ENCODE results near the gene SNAPIN.
"Not testable (repeated sequence)": the region's sequence is repeated elsewhere in the genome, so short reads cannot be mapped to it uniquely, and the experiment has no call there.

The SNAPIN gene

GRCh38 chr1:153670257-153670858 is 11.9 kb downstream of the SNAPIN start:
- DNase-seq (ENCODE audit: low read depth): no peak
- H3K4me3 ChIP-seq (ENCODE audit: low read depth, low read length): peak overlapping the region; percentile 80

DNA sequence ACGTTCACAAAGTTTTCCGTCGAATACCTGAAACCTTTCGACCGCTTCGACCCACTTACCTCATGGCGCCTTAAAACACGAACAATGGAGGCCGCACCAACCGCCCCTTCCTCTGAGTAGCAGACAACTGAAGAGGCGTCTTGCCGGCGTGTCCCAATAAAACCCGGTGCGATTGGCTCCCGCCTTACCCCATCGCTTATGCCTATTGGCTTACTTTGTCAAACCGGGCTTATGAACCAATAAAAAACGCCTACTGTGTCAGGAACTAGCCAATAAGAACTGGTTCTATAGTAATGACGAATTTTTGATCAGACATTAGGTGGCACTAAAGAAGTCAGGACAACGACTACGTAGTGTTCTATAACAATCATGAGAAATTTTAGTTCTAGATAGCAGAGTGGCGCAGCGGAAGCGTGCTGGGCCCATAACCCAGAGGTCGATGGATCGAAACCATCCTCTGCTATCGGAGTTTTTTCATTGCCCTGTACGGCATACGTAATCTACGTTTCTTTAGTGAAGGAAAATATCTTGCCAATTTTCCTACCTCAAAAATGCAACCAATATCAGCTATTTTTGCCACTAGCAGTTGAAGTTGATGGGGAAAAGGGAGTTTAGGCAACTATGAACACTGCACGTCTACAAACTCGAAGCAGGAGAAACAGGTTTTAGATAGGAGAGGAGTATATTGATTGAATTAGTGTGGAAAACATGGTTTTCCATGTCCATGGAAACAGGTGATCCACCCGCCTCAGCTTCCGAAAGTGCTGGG is 12.5 kb downstream of the SNAPIN start, which contains the start of gene ILF2:
TSS of gene ILF2 (minus strand) at position 135 of the 769 bp plus-strand sequence. CDS start at position 64, 71 bp downstream.
- H3K4me3 ChIP-seq (ENCODE audit: low read depth, low read length): peak within 1 kb of the TSS; percentile 80
- peak; percentile 99 for DNase-seq (ENCODE audit: low read depth)

GRCh38 chr1:153671628-153672353 is 13.3 kb downstream of the SNAPIN start:
- not testable (repeated sequence) for DNase-seq (ENCODE audit: low read depth)
- peak overlapping the region; percentile 52 for H3K4me3 ChIP-seq (ENCODE audit: low read depth, low read length)

GRCh38 chr1:153673511-153673910 is 15.0 kb downstream of the SNAPIN start:
- no peak for DNase-seq (ENCODE audit: low read depth)
- H3K4me3 ChIP-seq (ENCODE audit: low read depth, low read length): no peak overlapping the region

DNA sequence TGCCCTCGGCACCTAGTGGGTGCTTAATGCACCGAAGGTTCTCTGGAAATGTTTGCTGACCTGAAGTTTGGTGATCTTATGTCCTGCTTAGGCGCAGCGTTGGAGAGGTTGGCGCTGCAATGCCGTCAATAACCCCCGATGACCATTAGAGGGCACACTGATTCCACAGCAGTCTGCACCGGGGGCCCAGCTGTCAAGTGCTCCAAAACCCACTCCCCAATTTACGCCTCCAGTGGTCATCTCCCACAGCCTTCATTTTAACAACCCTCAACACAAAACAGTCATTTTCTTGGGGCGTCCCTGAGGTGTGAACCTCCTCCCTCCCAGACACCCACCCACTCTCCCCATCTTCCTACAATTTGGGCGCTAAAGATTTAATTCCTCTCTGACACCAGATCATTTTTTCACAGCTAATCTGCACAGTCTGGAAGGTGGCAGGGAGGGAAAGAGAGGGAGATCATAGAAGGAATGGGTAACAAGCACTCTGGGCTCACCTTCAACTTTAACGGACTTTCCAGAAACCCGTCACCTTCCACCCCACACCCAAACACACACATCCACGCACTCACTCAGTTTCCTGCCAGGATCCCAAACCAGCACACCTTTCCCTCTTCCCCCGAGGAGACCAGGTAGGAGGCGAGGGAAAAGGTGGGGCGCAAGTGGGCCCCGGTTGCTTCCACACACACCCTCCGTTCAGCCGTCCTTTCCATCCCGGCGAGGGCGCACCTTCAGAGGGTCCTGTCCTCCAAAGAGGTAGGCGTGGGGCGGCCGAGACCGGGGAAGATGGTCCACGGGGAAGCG is 19.4 kb downstream of the SNAPIN start:
- no peak for DNase-seq (ENCODE audit: low read depth)
- peak overlapping the region; percentile 41 for H3K4me3 ChIP-seq (ENCODE audit: low read depth, low read length)

GRCh38 chr1:153678519-153679336 is 20.2 kb downstream of the SNAPIN start, which contains the start of gene NPR1:
NPR1 (plus strand) TSS chr1:153678688; CDS start chr1:153679109, 421 bp downstream.
- DNase-seq (ENCODE audit: low read depth): no peak
- peak within 1 kb of the TSS; percentile 41 for H3K4me3 ChIP-seq (ENCODE audit: low read depth, low read length)

DNA sequence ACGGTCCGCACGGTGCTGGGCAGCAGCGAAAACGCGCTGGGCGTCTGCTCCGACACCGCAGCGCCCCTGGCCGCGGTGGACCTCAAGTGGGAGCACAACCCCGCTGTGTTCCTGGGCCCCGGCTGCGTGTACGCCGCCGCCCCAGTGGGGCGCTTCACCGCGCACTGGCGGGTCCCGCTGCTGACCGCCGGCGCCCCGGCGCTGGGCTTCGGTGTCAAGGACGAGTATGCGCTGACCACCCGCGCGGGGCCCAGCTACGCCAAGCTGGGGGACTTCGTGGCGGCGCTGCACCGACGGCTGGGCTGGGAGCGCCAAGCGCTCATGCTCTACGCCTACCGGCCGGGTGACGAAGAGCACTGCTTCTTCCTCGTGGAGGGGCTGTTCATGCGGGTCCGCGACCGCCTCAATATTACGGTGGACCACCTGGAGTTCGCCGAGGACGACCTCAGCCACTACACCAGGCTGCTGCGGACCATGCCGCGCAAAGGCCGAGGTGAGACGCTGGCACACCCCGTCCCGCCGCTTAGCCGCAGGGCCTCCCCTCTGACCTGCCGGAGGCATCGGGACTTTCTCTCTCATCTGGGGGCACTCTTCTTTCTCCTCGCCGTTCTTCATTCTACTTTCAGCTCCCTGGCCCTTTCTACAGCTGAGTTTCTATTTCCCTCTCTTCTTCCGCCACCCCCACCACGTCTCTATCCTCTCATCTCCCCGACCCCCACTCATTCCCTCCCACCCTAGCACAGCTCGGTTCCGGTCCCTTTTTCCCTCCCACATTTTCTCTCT is 21.0 kb downstream of the SNAPIN start:
- H3K4me3 ChIP-seq (ENCODE audit: low read depth, low read length): peak overlapping the region; percentile 41
- no peak for DNase-seq (ENCODE audit: low read depth)

DNA sequence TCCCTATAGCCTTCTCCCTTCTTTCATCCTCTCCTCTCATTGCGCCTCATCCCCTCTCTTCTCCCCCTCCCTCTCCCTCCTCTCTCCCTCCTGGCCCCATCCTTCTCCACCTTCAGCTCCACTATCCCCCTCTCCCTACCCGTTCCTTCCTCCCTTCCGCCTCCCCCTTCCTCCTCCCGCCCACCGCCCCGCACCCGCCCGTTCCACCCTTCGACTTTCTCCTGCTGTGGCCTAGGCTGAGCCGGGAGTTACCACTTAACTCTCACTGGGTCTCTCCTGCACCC is 21.6 kb downstream of the SNAPIN start:
- no peak overlapping the region for H3K4me3 ChIP-seq (ENCODE audit: low read depth, low read length)
- DNase-seq (ENCODE audit: low read depth): no peak

- DNase-seq (ENCODE audit: low read depth): no peak
- H3K4me3 ChIP-seq (ENCODE audit: low read depth, low read length): no peak overlapping the region
These were observed 24.2 kb downstream of the SNAPIN start for GRCh38 chr1:153682730-153683129.

DNA sequence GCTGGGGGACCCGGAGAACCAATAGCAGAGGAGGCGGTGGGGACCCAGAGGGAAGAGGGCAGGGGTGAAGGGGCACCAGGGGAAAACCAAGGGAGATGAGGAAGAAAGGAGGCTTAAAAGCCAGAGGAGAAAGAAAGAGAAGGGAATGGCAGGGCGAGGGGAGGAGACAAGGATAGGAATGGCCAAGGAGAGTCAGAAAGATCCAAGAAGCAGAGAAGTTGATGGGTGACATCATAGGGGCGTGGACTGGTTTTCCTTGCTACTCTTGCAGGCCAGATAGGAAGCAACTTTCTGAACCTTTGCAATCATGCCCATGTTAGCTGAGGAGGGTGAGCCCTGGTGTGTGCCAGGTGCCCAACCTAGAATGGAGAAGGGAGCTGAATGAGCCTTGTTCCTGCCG is 25.4 kb downstream of the SNAPIN start:
- no peak overlapping the region for H3K4me3 ChIP-seq (ENCODE audit: low read depth, low read length)
- no peak for DNase-seq (ENCODE audit: low read depth)

- H3K4me3 ChIP-seq (ENCODE audit: low read depth, low read length): no peak overlapping the region
- DNase-seq (ENCODE audit: low read depth): no peak
These were observed 26.4 kb downstream of the SNAPIN start for GRCh38 chr1:153684892-153685291.

DNA sequence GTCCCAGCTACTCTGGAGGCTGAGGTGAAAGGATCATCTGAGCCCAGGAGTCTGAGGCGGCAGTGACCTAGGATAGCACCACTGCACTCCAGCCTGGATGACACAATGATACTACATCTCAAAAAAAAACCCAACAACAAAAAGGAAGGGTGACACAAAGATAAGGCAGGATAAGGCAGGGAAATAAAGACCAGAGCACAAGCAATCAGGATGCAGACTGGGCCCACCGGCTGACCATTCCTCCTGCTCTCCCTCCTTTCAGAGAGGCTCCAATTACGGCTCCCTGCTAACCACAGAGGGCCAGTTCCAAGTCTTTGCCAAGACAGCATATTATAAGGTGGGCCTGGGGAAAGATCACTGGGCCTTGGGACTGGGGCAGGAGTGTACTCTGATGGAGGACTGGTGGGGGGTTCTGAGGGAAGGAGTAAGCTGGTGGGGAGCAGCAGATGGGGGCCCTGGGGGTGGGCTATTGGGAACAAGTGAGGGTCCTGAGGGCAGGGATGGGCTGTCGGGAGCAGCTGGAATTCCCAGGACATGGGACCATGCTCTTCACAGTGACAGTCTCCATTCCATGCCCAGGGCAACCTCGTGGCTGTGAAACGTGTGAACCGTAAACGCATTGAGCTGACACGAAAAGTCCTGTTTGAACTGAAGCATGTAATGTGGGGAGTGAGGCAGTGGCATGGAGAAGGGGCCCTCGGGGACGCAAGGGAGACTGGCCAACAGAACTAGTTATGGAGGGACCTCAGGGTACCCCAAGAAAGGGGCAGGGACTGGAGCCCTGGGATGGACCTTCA is 27.2 kb downstream of the SNAPIN start:
- no peak overlapping the region for H3K4me3 ChIP-seq (ENCODE audit: low read depth, low read length)
- no peak for DNase-seq (ENCODE audit: low read depth)

- H3K4me3 ChIP-seq (ENCODE audit: low read depth, low read length): no peak overlapping the region
- DNase-seq (ENCODE audit: low read depth): no peak
These were observed 29.0 kb downstream of the SNAPIN start for GRCh38 chr1:153687346-153688125.

- no peak for DNase-seq (ENCODE audit: low read depth)
- no peak overlapping the region for H3K4me3 ChIP-seq (ENCODE audit: low read depth, low read length)
These were observed 29.8 kb downstream of the SNAPIN start for GRCh38 chr1:153688276-153688675.

DNA sequence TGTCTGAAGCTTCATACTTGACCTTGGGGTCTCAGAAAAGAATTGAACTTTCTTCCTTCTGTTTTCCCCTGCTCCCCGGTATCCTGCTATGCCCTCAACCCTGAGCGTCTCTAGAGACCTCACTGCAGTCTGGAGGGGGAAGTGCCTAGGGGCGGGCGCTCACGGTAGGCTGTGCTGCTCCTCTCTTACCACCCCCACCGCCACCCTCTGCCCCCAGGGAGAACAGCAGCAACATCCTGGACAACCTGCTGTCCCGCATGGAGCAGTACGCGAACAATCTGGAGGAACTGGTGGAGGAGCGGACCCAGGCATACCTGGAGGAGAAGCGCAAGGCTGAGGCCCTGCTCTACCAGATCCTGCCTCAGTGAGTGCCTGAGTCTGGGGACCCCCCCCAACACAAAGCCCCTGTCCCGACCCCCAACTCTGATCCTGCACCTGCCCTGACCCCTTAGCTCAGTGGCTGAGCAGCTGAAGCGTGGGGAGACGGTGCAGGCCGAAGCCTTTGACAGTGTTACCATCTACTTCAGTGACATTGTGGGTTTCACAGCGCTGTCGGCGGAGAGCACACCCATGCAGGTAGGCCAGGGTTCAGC is 30.3 kb downstream of the SNAPIN start:
- no peak for DNase-seq (ENCODE audit: low read depth)

DNA sequence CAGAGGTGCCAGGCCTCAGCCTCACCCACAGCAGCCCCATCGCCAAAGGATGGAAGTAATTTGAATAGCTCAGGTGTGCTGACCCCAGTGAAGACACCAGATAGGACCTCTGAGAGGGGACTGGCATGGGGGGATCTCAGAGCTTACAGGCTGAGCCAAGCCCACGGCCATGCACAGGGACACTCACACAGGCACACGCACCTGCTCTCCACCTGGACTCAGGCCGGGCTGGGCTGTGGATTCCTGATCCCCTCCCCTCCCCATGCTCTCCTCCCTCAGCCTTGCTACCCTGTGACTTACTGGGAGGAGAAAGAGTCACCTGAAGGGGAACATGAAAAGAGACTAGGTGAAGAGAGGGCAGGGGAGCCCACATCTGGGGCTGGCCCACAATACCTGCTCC is 35.0 kb downstream of the SNAPIN start:
- no peak for DNase-seq (ENCODE audit: low read depth)
- H3K4me3 ChIP-seq (ENCODE audit: low read depth, low read length): no peak overlapping the region

More for the DNA sequence above, 30.3 kb downstream of the SNAPIN start:
- no peak overlapping the region for H3K4me3 ChIP-seq (ENCODE audit: low read depth, low read length)

Data from skeletal muscle cell (primary cell).